ENCODE data around the gene IL10RB. TPM values are rescaled to one million over a fixed set of nuclear protein-coding genes. Genes with fewer than 3 reads are reported as not detected.

IL10RB gene
- total RNA-seq, 3 donors from 2014 or later = 31.0 to 39.5 (median 31.8) TPM

- H3K4me1 ChIP-seq = no peaks in the 10 kb centered on the region
- no peak for TF ChIP-seq POLR2A (IDR thresholded peaks at IDR 0.05)
- intact Hi-C loops (cut with DNase I; ENCODE audit: low total_unique reads) = no loop called here
- no peak for DNase-seq (ENCODE audit: low spot score in 2 of 2)
- no peaks in the 10 kb centered on the region for H3K36me3 ChIP-seq
- no peak overlapping the region for H3K27ac ChIP-seq
- H3K4me3 ChIP-seq = no peak overlapping the region
- H3K27me3 ChIP-seq = no peaks in the 10 kb centered on the region
- no peaks in the 10 kb centered on the region for H3K9me3 ChIP-seq
These were observed 47.4 kb downstream of the IL10RB start for GRCh38 chr21:33313611-33314010.

GRCh38 chr21:33314111-33314510 is 47.9 kb downstream of the IL10RB start:
- Histone ChIP-seq H3K36me3 (no peaks in the 10 kb centered on the region), H3K4me1 (no peaks in the 10 kb centered on the region), H3K27ac (no peak overlapping the region), H3K4me3 (no peak overlapping the region), H3K27me3 (no peaks in the 10 kb centered on the region), H3K9me3 (no peaks in the 10 kb centered on the region)
- DNase-seq (ENCODE audit: low spot score in 2 of 2) = no peak
- intact Hi-C loops (cut with DNase I; ENCODE audit: low total_unique reads) = no loop called here
- TF ChIP-seq POLR2A (IDR thresholded peaks at IDR 0.05) = no peak
- no peak for TF ChIP-seq POLR2AphosphoS5 (IDR thresholded peaks at IDR 0.05)
- TF ChIP-seq, protein P1, sequence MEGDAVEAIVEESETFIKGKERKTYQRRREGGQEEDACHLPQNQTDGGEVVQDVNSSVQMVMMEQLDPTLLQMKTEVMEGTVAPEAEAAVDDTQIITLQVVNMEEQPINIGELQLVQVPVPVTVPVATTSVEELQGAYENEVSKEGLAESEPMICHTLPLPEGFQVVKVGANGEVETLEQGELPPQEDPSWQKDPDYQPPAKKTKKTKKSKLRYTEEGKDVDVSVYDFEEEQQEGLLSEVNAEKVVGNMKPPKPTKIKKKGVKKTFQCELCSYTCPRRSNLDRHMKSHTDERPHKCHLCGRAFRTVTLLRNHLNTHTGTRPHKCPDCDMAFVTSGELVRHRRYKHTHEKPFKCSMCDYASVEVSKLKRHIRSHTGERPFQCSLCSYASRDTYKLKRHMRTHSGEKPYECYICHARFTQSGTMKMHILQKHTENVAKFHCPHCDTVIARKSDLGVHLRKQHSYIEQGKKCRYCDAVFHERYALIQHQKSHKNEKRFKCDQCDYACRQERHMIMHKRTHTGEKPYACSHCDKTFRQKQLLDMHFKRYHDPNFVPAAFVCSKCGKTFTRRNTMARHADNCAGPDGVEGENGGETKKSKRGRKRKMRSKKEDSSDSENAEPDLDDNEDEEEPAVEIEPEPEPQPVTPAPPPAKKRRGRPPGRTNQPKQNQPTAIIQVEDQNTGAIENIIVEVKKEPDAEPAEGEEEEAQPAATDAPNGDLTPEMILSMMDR (IDR thresholded peaks at IDR 0.05) = no peak

DNA sequence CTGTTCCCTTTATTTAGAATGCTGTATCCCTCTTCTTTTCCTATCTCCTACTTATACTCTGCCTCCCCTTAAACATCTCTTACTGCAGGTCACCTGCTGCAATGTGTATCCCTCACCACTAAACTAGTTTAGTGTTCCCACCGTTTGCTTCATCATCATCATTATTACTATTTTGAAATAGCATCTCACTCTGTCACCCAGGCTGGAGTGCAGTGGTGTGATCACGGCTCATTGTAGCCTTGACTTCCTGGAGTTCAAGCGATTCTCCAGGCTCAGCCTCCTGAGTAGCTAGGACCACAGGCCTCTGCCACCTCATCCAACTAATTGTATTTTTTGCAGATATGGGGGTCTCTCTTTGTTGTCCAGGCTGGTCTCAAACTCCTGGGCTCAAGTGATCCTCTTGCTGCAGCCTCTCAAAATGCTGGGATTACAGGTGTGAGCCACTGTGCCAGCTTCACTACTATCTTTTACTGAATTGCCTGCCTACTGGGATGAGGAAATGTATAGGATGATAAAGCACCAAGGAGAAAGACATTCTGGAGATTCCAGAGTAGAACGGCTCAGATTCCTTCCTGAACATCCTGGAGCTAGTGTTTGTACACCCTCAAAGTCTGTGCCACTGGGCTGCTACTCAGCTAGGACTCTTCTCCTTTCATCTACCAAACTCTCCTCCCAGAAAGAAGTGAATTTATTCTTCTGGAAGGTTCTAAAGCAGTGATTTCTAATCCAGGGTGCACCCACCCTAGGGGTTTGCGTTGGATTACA is 50.0 kb downstream of the IL10RB start:
- no peak for TF ChIP-seq POLR2A (IDR thresholded peaks at IDR 0.05)
- TF ChIP-seq POLR2AphosphoS5 (IDR thresholded peaks at IDR 0.05) = no peak
- TF ChIP-seq, protein P1 (IDR thresholded peaks at IDR 0.05) = no peak
- Histone ChIP-seq H3K27me3 (no peaks in the 10 kb centered on the region), H3K9me3 (no peaks in the 10 kb centered on the region), H3K36me3 (no peaks in the 10 kb centered on the region), H3K4me1 (no peaks in the 10 kb centered on the region), H3K4me3 (no peak overlapping the region), H3K27ac (no peak overlapping the region)
- no peak for DNase-seq (ENCODE audit: low spot score in 2 of 2)
- intact Hi-C loops (cut with DNase I; ENCODE audit: low total_unique reads) = no loop called here

- H3K27me3 ChIP-seq = no peaks in the 10 kb centered on the region
- no peak for DNase-seq (ENCODE audit: low spot score in 2 of 2)
- no peaks in the 10 kb centered on the region for H3K9me3 ChIP-seq
- H3K36me3 ChIP-seq = no peaks in the 10 kb centered on the region
- intact Hi-C loops (cut with DNase I; ENCODE audit: low total_unique reads) = no loop called here
- H3K4me3 ChIP-seq = no peak overlapping the region
- H3K27ac ChIP-seq = no peak overlapping the region
- H3K4me1 ChIP-seq = no peaks in the 10 kb centered on the region
- no peak for TF ChIP-seq POLR2AphosphoS5 (IDR thresholded peaks at IDR 0.05)
- no peak for TF ChIP-seq POLR2A (IDR thresholded peaks at IDR 0.05)
- TF ChIP-seq, protein P1 (IDR thresholded peaks at IDR 0.05) = no peak
These were observed 51.0 kb downstream of the IL10RB start for GRCh38 chr21:33317145-33317544.

DNA sequence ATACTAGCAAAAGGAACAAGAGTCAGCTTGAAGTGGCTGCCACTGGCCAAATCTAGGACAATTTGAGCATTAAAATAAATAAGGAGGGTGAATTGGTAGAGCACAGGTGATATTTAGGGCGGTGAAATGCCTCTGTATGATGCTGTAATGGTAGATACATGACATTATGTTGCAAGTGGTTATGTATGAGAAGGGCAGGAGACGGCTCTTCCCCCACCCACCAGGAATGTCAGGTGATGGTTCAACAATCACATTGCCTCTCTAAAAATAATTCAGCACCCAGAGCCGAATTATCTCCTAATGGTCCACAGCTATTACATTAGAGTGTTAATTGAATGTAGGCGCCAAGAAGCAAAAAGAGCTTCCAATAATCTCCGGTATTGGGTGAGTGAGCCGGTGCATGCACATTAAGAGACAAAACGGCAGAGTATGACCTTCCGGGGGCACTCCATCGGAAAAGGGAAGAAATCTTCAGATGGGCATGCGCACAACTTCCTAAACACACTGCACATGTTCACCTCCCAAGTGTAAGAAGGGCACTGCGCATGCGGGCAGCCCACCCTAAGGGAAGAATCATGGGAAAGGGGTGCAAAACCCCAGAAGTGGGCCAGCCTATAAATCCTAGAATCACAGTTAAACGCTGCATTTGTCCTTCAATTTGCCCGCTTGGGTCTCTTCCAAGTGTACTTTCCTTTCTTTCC is 51.8 kb downstream of the IL10RB start:
- H3K36me3 ChIP-seq = no peaks in the 10 kb centered on the region
- TF ChIP-seq, protein P1 (IDR thresholded peaks at IDR 0.05) = no peak
- no peak for TF ChIP-seq POLR2AphosphoS5 (IDR thresholded peaks at IDR 0.05)
- TF ChIP-seq POLR2A (IDR thresholded peaks at IDR 0.05) = no peak
- H3K9me3 ChIP-seq = no peaks in the 10 kb centered on the region
- no peaks in the 10 kb centered on the region for H3K27me3 ChIP-seq
- DNase-seq (ENCODE audit: low spot score in 2 of 2) = no peak
- no peak overlapping the region for H3K4me3 ChIP-seq
- intact Hi-C loops (cut with DNase I; ENCODE audit: low total_unique reads) = no loop called here
- no peak overlapping the region for H3K27ac ChIP-seq
- H3K4me1 ChIP-seq = no peaks in the 10 kb centered on the region

Measured in breast epithelium (tissue), 4 donors.